HG03196 (cell line): ENCODE measurements around the gene C16orf90.
"Not testable (repeated sequence)": the region's sequence is repeated elsewhere in the genome, so short reads cannot be mapped to it uniquely, and the experiment has no call there.

Experiments used
- ATAC-seq: cut with Tn5 transposase; IDR thresholded peaks from one replicate; pipeline ENCODE4 v1.9.1; 2021; ENCODE audit not compliant: unreplicated experiment

Gene C16orf90

GRCh38 chr16:3485097-3485745, 10.1 kb downstream of the C16orf90 start:
- ATAC-seq, result no peak

GRCh38 chr16:3484318-3485096, 10.8 kb downstream of the C16orf90 start:
- ATAC-seq, result no peak

- no peak for ATAC-seq
Observed at GRCh38 chr16:3482659-3483241, 12.5 kb downstream of the C16orf90 start.

GRCh38 chr16:3481696-3482658, 13.3 kb downstream of the C16orf90 start:
- ATAC-seq, result no peak

- no peak for ATAC-seq
Observed at GRCh38 chr16:3480901-3481695, 14.2 kb downstream of the C16orf90 start.

GRCh38 chr16:3479654-3480216, 15.6 kb downstream of the C16orf90 start:
- no peak for ATAC-seq

- no peak for ATAC-seq
Observed at GRCh38 chr16:3478242-3478925, 16.9 kb downstream of the C16orf90 start.

- ATAC-seq, result no peak
Observed at GRCh38 chr16:3476409-3476808, 18.9 kb downstream of the C16orf90 start.

- ATAC-seq, result no peak
Observed at GRCh38 chr16:3475604-3476375, 19.5 kb downstream of the C16orf90 start.

- ATAC-seq, result not testable (repeated sequence)
Observed at GRCh38 chr16:3474870-3475269, 20.4 kb downstream of the C16orf90 start.

GRCh38 chr16:3474136-3474779, 21.0 kb downstream of the C16orf90 start:
- ATAC-seq, result no peak

- ATAC-seq, result not testable (repeated sequence)
Observed at GRCh38 chr16:3473596-3473943, 21.7 kb downstream of the C16orf90 start.

GRCh38 chr16:3472878-3473595, 22.3 kb downstream of the C16orf90 start:
- no peak for ATAC-seq

GRCh38 chr16:3471518-3472176, 23.6 kb downstream of the C16orf90 start:
- ATAC-seq, result no peak

- ATAC-seq, result no peak
Observed at GRCh38 chr16:3470723-3471122, 24.6 kb downstream of the C16orf90 start.

GRCh38 chr16:3469736-3470135, 25.6 kb downstream of the C16orf90 start:
- no peak for ATAC-seq

GRCh38 chr16:3468501-3468900, 26.8 kb downstream of the C16orf90 start:
- no peak for ATAC-seq
